ENCODE measurements around the gene EFCC1.

DNA sequence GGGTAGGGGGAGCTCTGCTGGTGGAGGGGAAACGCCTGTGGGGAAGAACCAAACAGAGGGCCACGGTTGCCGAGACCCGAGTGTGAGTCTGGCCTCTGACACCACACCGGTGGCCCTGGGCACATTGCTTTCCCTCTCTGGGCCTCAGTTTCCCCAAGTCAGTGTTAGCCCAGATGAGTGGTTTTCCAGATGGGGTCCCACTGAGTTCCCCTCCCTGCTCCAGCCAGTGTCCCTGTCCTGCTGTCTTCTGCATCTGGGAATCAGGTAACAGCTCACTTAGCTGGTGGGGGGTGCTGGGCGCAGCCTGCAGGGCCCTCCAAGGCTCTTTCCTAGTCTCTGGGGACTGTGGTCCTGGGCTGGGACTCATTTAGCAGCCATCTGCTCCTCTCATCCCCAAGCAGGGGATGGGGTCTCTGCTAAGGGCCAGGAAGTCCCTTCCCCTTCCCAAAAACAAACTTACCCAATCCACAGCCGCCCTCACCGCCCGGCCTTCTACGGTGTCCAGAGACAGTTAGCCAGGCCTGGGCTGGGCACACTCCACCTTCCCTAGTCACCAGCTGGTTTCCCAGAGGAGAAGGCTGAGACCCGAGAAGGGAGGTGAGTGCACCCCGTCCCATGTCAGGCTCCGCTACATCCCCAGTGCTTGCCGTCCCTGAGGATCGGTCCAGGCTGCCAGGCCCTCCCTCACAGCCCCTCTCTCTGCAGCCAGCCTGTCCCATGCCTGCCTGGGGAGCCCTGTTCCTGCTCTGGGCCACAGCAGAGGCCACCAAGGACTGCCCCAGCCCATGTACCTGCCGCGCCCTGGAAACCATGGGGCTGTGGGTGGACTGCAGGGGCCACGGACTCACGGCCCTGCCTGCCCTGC is 60.2 kb downstream of the EFCC1 start:
- TF ChIP-seq, protein P1, sequence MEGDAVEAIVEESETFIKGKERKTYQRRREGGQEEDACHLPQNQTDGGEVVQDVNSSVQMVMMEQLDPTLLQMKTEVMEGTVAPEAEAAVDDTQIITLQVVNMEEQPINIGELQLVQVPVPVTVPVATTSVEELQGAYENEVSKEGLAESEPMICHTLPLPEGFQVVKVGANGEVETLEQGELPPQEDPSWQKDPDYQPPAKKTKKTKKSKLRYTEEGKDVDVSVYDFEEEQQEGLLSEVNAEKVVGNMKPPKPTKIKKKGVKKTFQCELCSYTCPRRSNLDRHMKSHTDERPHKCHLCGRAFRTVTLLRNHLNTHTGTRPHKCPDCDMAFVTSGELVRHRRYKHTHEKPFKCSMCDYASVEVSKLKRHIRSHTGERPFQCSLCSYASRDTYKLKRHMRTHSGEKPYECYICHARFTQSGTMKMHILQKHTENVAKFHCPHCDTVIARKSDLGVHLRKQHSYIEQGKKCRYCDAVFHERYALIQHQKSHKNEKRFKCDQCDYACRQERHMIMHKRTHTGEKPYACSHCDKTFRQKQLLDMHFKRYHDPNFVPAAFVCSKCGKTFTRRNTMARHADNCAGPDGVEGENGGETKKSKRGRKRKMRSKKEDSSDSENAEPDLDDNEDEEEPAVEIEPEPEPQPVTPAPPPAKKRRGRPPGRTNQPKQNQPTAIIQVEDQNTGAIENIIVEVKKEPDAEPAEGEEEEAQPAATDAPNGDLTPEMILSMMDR (IDR thresholded peaks at IDR 0.05): no peak
- TF ChIP-seq POLR2A (IDR thresholded peaks at IDR 0.05) (no peak), EP300 (IDR thresholded peaks at IDR 0.05) (no peak), POLR2AphosphoS5 (IDR thresholded peaks at IDR 0.05) (no peak)

Measured in gastroesophageal sphincter (tissue), 3 donors.